ENCODE data around the gene AMIGO1.
"Not testable (repeated sequence)": the region's sequence is repeated elsewhere in the genome, so short reads cannot be mapped to it uniquely, and the experiment has no call there.

AMIGO1 gene

DNA sequence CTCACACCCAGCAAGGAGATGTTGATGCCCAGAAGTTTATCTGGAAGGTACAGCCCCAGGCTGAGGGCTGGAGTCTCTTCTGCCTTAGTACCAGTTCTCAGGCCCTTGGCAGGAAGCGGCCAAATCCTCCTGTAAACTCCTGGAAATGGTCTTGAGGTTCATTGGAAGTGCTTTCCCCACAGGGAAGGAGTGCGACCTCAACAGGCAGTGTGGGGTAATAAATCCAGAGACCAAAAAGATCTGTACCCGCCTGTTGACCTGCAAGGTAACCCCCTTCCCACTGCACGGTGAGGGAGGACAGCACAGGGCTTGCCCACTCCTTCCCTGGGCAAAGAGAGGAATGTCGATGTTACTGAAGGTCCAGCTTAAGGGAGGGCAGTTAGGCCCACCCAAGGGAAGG lies 21.3 kb downstream of the AMIGO1 start:
- DNase-seq (ENCODE audit: insufficient read length, low spot score) (no peak), FAIRE-seq (no peak)

DNA sequence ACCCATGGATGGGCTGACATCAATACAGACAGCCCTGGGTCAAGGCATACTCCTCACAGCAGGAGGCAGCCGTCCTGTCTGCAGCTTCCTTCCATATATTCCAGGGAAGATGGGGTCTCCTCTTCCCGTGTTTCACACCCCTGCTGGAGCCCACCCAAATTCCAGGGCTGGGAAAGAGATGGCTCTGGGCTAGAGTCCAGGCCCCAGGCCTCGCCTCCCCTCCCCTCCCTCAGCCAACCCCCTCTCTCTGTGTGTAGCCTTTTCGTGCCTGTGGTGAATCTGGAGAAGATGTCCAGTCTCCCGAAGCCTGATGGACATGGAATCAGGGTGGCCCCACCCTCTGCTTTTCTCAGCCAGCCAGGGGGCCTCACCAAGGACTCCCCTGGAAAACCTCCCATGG lies 22.3 kb downstream of the AMIGO1 start:
- DNase-seq (ENCODE audit: insufficient read length, low spot score) (no peak), FAIRE-seq (no peak)

DNA sequence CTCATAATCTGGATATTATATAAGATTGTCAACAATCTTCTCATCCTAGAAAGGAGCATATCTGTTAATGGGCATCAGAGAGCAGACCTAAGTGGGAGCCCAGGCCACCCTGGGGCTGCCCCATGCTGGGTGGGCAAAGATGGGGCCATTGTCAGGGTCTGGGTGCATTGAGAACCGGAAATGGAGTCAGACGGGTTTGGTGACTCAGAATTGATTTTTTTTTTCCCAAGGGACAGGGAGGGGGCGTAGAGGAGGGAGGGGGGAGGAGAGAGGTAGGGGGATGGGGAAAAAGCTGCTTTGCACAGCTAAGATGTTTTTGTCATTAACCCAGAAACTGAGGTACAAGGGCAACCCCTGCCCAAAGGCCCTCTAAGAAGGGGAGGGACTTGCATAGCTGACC lies 24.5 kb downstream of the AMIGO1 start:
- DNase-seq (ENCODE audit: insufficient read length, low spot score) (no peak), FAIRE-seq (no peak)

DNA sequence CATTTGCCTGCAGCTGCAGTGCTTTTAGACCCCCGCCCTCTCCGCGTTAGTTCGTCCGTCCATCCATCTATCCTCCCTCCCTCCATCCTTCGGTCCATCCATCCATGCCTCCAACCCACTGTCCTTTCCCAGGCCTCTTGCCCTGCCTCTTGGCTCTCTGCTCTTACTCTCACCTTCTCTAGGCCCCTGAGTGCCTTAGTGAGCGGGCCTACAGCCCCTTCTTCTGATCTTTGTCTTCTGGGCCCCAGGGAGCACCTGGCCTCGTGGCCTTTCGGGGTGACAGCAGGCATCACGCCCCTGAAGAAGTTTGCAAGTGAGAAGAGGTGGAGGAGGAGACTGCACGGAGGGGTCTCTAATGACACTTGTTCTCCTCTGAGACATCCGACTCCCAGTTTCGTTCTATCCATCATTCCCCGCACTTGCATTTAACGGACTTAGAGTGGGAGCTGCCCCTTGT lies 25.0 kb downstream of the AMIGO1 start:
- peak; percentile 8 for FAIRE-seq

DNA sequence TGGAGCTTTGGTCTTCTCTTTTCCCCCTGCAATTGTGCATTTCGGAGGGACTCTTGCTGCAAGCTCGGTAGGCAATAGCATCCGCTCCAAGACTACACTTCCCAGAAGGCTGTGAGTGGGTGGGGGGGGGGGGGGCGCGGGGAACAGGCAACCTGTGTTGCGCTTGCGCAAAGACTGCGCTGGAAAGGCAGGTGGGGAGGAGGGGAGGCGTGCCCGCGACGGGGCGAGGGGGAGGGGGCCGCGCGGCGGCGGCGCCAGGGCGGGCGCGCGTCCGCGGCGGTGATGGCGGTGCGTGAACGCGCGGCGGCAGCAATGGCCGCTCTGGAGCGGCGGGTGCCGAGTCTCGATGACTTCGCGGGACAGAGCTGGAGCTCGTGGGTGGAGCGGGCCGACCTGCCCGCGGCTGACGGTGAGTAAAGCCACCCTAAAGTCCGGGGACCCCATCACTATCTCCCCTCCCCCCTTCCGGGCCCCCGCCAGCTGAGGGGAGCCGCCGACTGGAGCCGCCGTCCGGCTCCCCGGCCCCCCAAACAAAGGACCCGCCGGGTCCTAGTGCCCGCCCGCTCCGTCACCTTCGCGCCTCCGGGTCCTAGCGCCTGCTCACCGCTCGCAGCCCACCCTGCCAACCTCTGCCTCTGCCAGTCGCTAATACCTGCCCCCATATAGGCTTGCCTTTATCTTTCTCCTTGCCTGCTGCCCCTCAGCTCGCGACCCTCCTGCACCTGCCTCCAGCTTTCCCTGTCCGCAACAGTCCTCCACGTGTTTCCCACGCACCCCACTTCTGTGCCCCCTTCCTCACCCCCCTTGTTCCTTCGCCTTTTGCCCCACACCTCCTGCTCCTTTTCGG lies 25.6 kb downstream of the AMIGO1 start, which contains the start of gene ATXN7L2:
Gene ATXN7L2 (plus strand): TSS at position 234 of the 847 bp plus-strand sequence. CDS start 49 bp downstream, at position 283.
- DNase-seq (ENCODE audit: insufficient read length, low spot score): peak; percentile 97
- peak; percentile 91 for FAIRE-seq

More for the DNA sequence above, 25.0 kb downstream of the AMIGO1 start:
- no peak for DNase-seq (ENCODE audit: insufficient read length, low spot score)

DNA sequence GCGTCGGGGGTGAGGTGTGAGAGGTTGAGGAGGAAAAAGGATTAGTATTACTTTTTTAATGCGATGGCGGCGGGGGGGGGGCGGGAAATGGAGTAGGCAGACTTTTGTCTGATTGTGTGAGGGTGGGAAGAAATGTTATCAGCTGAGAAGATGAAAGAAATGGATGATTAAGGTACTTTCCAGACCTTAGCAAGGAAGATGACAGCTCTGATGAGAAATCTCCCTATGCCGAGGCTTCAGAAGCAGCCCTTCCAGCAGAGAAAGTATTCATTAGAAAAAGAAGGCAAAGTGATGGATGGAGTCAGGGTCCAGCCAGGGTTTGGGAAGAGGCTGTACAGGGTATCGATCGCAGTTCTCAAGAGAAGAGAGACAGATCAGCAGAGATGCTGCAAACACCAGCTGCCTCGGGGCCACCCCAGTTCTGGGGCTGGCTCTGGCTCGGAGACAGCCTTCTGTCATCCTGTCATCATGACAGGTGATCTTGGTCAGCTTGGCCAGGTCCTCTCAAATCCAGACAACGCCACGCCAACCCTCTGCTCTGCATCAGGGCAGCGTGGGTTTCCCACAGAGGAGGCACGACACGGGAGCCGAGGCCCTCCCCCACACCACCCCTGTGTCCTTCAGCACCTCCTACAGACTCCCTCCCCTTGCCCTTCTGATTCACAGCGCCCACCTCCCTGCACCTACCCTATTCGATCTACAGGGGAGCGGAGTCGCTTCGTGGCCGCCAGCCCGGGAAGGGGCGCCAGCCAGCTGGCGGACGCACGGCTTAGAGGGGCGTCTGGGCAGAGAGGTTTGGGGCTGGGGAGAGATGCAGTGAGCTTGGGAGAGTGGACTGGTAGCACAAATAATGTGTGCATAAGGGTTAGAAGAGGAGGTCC lies 26.5 kb downstream of the AMIGO1 start:
- DNase-seq (ENCODE audit: insufficient read length, low spot score) (no peak), FAIRE-seq (no peak)

DNA sequence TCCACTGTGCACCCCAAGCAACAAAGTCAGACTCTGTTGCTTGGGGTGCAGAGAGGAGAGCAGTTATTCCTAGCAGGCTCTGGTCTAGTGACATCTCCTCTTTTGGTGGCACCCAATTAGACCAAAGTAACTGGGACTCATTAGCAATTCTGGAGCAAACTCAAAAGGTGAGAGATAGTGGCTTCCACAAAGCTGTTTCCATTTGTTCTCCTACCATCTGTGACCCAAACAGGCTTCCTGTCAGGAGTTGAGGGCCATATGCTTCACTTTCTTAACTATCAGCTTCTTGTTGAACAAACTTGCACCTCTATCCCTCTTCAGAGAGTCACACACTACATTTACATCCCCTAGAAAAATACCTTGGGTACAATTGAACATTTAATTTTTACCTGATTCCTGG lies 27.3 kb downstream of the AMIGO1 start:
- FAIRE-seq (no peak), DNase-seq (ENCODE audit: insufficient read length, low spot score) (no peak)

DNA sequence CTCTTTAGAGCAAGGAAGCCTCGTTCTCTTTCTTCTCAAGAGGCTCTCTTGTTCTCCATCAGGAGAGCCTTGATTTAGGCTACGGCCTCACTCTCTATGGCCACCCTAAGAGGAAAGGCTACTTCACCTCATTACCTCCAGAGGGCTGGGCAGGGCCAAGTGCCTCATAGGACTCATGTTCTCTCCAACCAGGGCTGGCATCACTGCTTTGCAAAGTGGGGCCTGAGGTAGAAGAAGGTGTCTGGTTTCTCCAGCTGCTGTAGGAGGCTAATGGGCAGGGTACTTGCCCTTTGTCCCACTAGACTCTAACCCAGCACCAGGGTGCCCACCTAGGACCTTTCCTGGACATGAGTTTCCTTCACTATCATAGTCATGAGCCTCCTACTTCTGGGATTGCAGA lies 27.9 kb downstream of the AMIGO1 start:
- DNase-seq (ENCODE audit: insufficient read length, low spot score): no peak
- no peak for FAIRE-seq

DNA sequence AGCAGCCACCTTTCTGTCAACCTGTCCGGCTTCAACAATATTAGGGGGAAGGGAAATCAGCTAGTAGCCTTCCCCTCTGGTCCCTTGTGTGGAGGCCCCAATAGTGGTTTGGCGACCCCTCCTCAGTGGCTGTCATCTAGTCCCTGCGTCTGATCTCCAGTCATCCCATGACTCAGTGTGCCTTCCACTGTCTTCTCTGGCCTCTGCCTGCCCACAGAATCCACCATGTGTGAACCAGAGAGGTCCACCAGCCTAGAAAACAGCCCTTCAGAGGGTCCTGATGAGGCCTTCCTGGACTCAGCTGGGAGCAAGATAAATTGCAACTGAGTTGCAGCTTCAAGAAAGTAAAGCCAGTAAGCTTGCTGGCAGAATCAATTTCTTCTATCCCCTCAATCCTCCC lies 29.6 kb downstream of the AMIGO1 start:
- FAIRE-seq (no peak), DNase-seq (ENCODE audit: insufficient read length, low spot score) (no peak)

DNA sequence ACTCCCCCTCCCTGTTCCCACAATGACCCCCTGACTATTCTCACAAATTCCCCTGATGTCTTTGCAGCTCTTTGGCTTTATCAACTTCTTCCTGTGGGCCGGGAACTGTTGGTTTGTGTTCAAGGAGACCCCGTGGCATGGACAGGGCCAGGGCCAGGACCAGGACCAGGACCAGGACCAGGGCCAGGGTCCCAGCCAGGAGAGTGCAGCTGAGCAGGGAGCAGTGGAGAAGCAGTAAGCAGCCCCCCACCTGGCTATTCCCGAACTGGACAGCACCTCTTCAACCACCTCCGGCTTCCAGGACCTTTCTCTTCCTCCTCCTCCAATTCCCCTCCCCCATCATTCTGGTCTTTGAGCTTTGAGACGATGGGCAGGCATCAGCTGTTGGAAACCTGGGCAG lies 30.2 kb downstream of the AMIGO1 start:
- DNase-seq (ENCODE audit: insufficient read length, low spot score) (no peak), FAIRE-seq (no peak)

DNA sequence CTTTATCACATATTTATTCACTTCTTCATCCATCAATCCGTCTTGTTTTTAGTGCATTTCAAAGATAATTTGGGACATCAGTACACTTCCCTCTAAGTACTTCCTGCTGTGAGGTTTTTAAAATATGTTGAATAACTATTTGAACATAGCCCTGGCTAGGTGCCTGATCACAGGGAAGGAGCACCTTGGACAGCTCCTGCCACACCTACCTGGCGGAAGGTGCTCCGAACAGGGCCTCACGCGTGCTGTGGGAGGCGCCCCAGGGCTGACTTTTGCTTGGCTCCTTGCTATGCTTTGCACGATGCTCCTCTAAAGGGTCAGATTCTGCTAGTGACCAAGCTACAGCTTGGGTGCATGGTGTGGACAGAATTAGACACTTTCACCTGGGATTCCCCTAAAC lies 30.7 kb downstream of the AMIGO1 start:
- FAIRE-seq: no peak

DNA sequence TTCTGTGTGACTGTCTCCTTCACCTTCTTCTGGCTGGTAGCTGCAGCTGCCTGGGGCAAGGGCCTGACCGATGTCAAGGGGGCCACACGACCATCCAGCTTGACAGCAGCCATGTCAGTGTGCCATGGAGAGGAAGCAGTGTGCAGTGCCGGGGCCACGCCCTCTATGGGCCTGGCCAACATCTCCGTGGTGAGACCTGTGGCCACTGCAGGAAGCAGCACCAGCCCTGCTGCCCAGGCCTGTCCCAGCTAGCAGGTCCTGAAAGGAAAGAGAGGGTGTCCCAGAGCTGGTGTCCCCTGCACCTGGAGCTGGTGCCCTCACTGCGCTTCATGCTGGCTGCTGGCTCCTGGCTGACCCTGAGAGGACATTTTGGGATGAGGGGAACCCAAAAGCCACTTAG lies 31.7 kb downstream of the AMIGO1 start:
- FAIRE-seq (no peak), DNase-seq (ENCODE audit: insufficient read length, low spot score) (no peak)

More for the DNA sequence above, 30.7 kb downstream of the AMIGO1 start:
- no peak for DNase-seq (ENCODE audit: insufficient read length, low spot score)

DNA sequence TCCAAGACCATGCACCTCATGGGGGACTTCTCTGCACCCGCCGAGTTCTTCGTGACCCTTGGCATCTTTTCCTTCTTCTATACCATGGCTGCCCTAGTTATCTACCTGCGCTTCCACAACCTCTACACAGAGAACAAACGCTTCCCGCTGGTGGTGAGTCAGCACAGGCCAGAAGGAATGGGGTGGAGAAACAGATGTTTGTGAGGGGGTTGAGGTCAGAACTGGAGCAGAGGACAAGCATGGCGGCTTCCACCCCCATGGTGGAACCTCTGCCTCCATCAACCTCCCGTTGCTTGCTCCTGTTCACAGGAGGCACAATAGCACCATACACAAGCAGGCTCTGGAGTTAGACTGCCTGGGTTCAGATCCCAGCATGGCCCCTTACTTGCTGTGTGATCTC lies 32.7 kb downstream of the AMIGO1 start:
- DNase-seq (ENCODE audit: insufficient read length, low spot score) (no peak), FAIRE-seq (no peak)

DNA sequence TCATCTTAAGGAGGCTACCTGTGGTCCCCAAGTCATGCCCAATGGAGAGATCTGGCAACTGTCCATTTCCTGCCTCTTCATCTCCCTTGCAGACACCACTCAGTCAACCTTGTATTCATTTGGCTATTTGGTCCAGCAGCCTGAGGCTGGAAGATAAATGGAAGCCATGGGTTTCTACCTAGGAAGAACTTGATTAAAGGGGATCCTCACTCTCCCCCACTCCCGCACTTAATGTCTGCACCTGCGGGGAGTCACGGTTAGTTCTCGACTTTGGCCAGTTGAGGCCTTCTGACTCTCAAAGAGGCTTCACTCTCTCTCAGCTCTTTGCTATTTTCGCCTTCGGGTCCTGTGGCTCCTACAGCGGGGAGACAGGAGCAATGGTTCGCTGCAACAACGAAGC lies 34.3 kb downstream of the AMIGO1 start:
- DNase-seq (ENCODE audit: insufficient read length, low spot score) (no peak), FAIRE-seq (no peak)

DNA sequence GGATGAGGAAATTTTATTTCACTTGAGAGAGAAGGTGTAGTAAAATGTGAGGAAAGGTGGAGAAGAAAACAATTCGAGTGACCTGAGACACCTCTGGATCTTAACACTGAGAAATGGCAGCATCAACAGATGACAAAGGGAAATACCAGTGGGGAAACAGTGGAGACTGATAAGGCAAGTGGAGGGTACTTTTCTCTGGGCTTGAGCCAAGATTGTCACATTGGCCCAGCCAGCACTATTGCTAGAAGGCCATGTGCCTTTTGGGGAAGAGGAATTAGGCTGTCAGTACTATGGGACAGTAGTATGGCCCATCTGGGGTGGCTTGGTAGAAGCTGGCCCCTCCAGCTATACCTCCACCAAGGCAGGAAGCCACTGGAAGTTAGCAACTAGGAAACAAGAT lies 34.8 kb downstream of the AMIGO1 start:
- FAIRE-seq (no peak), DNase-seq (ENCODE audit: insufficient read length, low spot score) (no peak)

DNA sequence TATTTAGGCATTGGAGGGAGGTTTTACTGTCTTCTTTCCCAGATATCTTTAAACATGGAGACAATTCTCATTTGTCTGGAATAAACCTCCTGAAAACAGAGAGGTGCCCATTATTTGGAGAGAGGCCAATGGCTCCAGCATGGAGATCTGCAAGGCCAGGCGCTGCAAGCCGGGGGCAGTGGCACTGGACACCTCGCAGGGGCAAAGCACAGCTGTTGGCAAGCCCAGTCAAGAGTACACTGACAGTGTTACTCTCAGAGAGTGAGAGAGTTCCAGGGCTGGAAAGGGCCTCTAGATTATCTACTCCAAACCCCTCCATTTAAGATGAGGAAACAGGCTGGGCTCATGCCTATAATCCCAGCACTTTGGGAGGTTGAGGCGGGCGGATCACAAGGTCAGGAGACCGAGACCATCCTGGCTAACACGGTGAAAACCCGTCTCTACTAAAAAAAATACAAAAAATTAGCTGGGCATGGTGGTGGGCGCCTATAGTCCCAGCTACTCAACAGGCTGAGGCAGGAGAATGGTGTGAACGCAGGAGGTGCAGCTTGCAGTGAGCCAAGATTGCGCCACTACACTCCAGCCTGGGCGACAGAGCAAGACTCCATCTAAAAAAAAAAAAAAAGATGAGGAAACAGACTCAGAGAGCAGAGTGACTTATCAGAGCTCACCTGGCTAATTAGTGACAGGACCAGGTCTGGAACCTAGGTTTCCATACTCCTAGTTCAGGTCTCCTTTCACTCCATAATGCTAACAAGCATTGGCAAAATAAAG lies 36.1 kb downstream of the AMIGO1 start:
- DNase-seq (ENCODE audit: insufficient read length, low spot score); FAIRE-seq: not testable (repeated sequence)

DNA sequence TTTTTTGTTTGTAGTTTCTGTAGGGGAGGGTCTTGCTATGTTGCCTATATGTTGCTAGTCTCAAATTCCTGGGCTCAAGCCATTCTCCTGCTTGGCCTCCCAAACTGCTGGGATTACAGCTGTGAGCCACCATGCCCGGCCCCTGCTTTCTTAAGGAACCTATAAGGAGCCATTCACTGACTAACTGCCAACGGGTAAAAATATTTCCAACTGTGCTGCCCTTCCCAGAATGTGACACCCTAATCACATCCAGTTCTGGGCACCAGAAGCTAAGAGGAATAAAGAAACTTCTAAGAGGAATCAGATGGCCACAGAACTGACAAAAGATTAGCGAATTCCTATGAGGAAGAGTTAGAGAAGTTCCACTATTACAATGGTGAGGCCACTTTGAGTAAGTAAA lies 36.7 kb downstream of the AMIGO1 start:
- DNase-seq (ENCODE audit: insufficient read length, low spot score): no peak
- no peak for FAIRE-seq

DNA sequence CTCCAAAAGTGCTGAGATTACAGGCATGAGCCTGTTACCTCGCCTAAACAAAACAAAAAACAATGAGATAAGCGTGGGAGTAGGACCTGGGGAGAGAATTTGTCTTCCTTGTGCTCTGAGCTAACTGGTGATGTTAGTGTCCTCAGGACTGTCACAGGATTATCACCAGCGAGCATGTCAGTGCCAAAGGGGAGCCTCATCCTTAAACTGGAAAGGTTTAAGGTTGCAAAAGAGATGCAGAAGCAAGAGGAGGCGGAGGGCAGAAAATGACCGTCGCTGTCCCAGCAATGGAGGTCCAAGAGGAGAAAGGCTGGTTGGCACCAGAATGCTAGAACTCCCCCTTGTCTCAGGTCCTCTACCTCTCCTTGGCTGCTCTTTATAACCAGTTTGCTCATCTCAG lies 39.3 kb downstream of the AMIGO1 start:
- DNase-seq (ENCODE audit: insufficient read length, low spot score): no peak
- no peak for FAIRE-seq

DNA sequence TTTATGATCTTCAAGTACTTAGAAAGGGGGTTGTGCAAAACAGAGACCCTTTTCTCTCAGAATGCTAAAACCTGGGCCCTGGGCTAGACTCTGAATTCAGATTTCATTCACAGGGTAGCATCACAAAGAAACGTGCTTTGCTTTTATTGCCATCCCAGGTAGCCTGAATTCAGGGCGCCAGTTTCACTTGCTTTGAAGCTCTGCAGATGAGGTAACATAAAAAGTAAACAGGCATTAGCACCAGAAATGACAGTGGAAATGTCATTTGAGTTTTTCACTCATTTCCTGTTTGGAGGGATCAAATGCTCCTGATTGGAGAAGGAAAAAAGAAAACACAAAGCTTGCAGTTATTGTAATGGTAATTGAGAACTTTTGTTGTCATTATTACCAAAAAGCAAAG lies 40.6 kb downstream of the AMIGO1 start:
- DNase-seq (ENCODE audit: insufficient read length, low spot score) (no peak), FAIRE-seq (no peak)

DNA sequence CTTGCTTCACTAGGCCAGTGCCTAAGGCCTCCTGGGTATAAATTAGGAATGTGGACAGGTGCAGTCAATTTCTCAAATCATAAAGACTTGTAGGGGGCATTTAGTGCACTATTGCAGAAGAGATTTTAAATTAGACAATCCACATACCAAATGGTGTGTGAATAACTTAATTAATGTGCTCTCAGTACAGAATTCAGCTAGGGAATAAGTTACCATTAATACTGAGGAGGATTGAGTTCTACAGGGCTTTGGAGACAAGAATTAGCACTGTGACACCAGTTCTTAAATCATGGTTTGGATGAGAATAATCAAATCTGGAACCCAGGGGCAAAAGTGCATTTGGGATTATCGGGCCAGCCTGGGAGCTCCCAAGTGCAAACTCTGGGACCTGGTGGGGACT lies 41.5 kb downstream of the AMIGO1 start:
- FAIRE-seq (no peak), DNase-seq (ENCODE audit: insufficient read length, low spot score) (no peak)

DNA sequence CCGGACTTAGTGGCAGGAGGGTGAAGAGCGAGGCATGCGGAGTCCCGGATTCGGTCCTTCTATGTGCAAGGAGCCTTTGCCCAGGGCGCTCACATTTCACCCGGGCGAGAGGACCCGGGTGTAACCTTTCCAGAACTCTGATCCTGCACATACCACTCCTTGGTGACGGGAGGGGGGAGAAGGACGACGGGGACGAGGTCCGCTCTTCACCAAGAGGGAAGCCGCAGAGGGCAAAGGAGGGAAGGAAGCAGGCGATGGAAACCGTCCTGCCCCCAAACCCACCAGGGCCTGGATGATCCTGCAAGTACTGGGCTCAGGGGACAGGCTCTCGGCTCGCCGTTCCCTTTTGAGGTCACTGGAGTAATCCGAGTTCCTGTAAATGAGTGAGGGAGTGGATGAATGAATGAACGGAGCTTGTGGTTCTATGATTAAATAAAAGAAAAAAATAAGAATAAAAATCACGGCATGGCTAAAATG lies 42.2 kb downstream of the AMIGO1 start:
- no peak for DNase-seq (ENCODE audit: insufficient read length, low spot score)
- no peak for FAIRE-seq
